Measurements from ENCODE around the gene STON2.

Gene STON2

GRCh38 chr14:81222126-81222525 is 178.0 kb downstream of the STON2 start:
- ATAC-seq = no peak
- TF ChIP-seq ZFP3 (CRISPR knock-in tag; IDR thresholded peaks at IDR 0.05) (no peak), ZC3H10 (CRISPR knock-in tag; IDR thresholded peaks at IDR 0.05) (no peak), ESRRG (CRISPR knock-in tag; IDR thresholded peaks at IDR 0.05) (no peak), CSRNP3 (CRISPR knock-in tag; IDR thresholded peaks at IDR 0.05) (no peak), BACH2 (CRISPR knock-in tag; IDR thresholded peaks at IDR 0.05; ENCODE audit: borderline replicate concordance) (no peak), TCF4 (CRISPR knock-in tag; IDR thresholded peaks at IDR 0.05; ENCODE audit: borderline replicate concordance) (no peak)
- TF ChIP-seq, protein P1, sequence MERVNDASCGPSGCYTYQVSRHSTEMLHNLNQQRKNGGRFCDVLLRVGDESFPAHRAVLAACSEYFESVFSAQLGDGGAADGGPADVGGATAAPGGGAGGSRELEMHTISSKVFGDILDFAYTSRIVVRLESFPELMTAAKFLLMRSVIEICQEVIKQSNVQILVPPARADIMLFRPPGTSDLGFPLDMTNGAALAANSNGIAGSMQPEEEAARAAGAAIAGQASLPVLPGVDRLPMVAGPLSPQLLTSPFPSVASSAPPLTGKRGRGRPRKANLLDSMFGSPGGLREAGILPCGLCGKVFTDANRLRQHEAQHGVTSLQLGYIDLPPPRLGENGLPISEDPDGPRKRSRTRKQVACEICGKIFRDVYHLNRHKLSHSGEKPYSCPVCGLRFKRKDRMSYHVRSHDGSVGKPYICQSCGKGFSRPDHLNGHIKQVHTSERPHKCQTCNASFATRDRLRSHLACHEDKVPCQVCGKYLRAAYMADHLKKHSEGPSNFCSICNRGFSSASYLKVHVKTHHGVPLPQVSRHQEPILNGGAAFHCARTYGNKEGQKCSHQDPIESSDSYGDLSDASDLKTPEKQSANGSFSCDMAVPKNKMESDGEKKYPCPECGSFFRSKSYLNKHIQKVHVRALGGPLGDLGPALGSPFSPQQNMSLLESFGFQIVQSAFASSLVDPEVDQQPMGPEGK (CRISPR knock-in tag; IDR thresholded peaks at IDR 0.05; ENCODE audit: borderline replicate concordance) = no peak
- TF ChIP-seq, protein P2, sequence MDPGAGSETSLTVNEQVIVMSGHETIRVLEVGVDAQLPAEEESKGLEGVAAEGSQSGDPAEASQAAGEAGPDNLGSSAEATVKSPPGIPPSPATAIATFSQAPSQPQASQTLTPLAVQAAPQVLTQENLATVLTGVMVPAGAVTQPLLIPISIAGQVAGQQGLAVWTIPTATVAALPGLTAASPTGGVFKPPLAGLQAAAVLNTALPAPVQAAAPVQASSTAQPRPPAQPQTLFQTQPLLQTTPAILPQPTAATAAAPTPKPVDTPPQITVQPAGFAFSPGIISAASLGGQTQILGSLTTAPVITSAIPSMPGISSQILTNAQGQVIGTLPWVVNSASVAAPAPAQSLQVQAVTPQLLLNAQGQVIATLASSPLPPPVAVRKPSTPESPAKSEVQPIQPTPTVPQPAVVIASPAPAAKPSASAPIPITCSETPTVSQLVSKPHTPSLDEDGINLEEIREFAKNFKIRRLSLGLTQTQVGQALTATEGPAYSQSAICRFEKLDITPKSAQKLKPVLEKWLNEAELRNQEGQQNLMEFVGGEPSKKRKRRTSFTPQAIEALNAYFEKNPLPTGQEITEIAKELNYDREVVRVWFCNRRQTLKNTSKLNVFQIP (CRISPR knock-in tag; IDR thresholded peaks at IDR 0.05; ENCODE audit: borderline replicate concordance, low read depth) = no peak
- TF ChIP-seq, protein P3, sequence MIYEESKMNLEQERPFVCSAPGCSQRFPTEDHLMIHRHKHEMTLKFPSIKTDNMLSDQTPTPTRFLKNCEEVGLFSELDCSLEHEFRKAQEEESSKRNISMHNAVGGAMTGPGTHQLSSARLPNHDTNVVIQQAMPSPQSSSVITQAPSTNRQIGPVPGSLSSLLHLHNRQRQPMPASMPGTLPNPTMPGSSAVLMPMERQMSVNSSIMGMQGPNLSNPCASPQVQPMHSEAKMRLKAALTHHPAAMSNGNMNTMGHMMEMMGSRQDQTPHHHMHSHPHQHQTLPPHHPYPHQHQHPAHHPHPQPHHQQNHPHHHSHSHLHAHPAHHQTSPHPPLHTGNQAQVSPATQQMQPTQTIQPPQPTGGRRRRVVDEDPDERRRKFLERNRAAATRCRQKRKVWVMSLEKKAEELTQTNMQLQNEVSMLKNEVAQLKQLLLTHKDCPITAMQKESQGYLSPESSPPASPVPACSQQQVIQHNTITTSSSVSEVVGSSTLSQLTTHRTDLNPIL (CRISPR knock-in tag; IDR thresholded peaks at IDR 0.05; ENCODE audit: low read depth) = no peak
- TF ChIP-seq, protein P4, sequence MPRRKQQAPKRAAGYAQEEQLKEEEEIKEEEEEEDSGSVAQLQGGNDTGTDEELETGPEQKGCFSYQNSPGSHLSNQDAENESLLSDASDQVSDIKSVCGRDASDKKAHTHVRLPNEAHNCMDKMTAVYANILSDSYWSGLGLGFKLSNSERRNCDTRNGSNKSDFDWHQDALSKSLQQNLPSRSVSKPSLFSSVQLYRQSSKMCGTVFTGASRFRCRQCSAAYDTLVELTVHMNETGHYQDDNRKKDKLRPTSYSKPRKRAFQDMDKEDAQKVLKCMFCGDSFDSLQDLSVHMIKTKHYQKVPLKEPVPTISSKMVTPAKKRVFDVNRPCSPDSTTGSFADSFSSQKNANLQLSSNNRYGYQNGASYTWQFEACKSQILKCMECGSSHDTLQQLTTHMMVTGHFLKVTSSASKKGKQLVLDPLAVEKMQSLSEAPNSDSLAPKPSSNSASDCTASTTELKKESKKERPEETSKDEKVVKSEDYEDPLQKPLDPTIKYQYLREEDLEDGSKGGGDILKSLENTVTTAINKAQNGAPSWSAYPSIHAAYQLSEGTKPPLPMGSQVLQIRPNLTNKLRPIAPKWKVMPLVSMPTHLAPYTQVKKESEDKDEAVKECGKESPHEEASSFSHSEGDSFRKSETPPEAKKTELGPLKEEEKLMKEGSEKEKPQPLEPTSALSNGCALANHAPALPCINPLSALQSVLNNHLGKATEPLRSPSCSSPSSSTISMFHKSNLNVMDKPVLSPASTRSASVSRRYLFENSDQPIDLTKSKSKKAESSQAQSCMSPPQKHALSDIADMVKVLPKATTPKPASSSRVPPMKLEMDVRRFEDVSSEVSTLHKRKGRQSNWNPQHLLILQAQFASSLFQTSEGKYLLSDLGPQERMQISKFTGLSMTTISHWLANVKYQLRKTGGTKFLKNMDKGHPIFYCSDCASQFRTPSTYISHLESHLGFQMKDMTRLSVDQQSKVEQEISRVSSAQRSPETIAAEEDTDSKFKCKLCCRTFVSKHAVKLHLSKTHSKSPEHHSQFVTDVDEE (CRISPR knock-in tag; IDR thresholded peaks at IDR 0.05) = no peak

GRCh38 chr14:81221579-81222102 is 178.5 kb downstream of the STON2 start:
- no peak for ATAC-seq
- TF ChIP-seq CSDC2 (CRISPR knock-in tag; IDR thresholded peaks at IDR 0.05) = no peak
- TF ChIP-seq, protein P1 (CRISPR knock-in tag; IDR thresholded peaks at IDR 0.05; ENCODE audit: borderline replicate concordance) = no peak
- no peak for TF ChIP-seq PPARA (CRISPR knock-in tag; IDR thresholded peaks at IDR 0.05; ENCODE audit: borderline replicate concordance)
- no peak for TF ChIP-seq OSR1 (CRISPR knock-in tag; IDR thresholded peaks at IDR 0.05)
- TF ChIP-seq ZNF565 (CRISPR knock-in tag; conservative IDR thresholded peaks at IDR 0.05; ENCODE audit: low read depth) = no peak
- no peak for TF ChIP-seq ISL1 (CRISPR knock-in tag; IDR thresholded peaks at IDR 0.05)
- TF ChIP-seq SNAI2 (CRISPR knock-in tag; IDR thresholded peaks at IDR 0.05) = no peak
- no peak for TF ChIP-seq RARB (CRISPR knock-in tag; IDR thresholded peaks at IDR 0.05)
- TF ChIP-seq ESRRG (CRISPR knock-in tag; IDR thresholded peaks at IDR 0.05) = no peak
- TF ChIP-seq ZFP30 (CRISPR knock-in tag; IDR thresholded peaks at IDR 0.05) = no peak
- TF ChIP-seq CSRNP3 (CRISPR knock-in tag; IDR thresholded peaks at IDR 0.05) = no peak
- TF ChIP-seq ZNF8 (CRISPR knock-in tag; IDR thresholded peaks at IDR 0.05) = no peak
- TF ChIP-seq, protein P2 (CRISPR knock-in tag; IDR thresholded peaks at IDR 0.05; ENCODE audit: borderline replicate concordance, low read depth) = no peak
- no peak for TF ChIP-seq ZC3H10 (CRISPR knock-in tag; IDR thresholded peaks at IDR 0.05)

All from SK-N-SH treated with all-trans-retinoic acid at 6 μM for 48 hours (cell line).